ENCODE measurements around the gene NEGR1.

- TF ChIP-seq, protein P1, sequence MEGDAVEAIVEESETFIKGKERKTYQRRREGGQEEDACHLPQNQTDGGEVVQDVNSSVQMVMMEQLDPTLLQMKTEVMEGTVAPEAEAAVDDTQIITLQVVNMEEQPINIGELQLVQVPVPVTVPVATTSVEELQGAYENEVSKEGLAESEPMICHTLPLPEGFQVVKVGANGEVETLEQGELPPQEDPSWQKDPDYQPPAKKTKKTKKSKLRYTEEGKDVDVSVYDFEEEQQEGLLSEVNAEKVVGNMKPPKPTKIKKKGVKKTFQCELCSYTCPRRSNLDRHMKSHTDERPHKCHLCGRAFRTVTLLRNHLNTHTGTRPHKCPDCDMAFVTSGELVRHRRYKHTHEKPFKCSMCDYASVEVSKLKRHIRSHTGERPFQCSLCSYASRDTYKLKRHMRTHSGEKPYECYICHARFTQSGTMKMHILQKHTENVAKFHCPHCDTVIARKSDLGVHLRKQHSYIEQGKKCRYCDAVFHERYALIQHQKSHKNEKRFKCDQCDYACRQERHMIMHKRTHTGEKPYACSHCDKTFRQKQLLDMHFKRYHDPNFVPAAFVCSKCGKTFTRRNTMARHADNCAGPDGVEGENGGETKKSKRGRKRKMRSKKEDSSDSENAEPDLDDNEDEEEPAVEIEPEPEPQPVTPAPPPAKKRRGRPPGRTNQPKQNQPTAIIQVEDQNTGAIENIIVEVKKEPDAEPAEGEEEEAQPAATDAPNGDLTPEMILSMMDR (IDR thresholded peaks at IDR 0.05) = no peak
- TF ChIP-seq POLR2AphosphoS5 (IDR thresholded peaks at IDR 0.05) (no peak), POLR2A (IDR thresholded peaks at IDR 0.05) (no peak), EP300 (IDR thresholded peaks at IDR 0.05) (no peak)
Measured at GRCh38 chr1:71350330-71350729, 932.0 kb downstream of the NEGR1 start.

All from upper lobe of left lung (tissue), 4 donors.